ENCODE results near the gene MKNK1.

The MKNK1 gene

DNA sequence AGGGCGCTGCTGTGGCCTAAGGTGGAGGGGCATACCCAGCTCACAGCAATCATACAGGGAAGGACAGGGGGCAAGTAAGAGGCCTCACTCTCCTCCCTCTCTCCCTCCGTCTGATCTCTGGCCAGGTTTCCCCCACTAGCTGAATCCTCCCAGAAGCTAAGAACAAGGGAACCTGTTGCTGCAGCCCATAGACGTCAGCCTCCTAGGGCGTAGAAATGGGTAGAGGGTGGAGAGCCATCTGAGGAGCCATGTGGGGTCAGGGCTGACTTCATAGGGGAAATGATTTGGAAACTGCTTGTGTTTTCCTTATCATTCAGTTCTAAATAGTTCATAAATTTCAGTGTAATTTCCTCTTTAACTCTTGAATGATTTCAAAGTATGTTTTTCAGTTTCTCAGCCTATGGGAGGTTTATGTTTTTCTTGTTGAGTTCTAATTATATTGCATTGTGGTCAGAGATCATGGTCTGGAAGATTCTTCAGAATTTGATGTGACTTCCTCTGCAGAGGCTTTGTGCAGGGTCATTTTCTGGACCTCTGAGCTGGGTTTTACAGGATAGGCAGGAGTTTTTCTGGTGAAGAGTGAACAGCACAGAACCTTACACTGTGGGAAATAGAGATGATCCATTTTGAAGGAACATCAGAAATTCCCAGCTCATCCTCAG lies 14.8 kb upstream of the MKNK1 start:
- DNase-seq = no peak

GRCh38 chr1:46617833-46618232 lies 13.8 kb upstream of the MKNK1 start:
- DNase-seq = no peak

GRCh38 chr1:46617108-46617800 lies 13.2 kb upstream of the MKNK1 start:
- no peak for DNase-seq

DNA sequence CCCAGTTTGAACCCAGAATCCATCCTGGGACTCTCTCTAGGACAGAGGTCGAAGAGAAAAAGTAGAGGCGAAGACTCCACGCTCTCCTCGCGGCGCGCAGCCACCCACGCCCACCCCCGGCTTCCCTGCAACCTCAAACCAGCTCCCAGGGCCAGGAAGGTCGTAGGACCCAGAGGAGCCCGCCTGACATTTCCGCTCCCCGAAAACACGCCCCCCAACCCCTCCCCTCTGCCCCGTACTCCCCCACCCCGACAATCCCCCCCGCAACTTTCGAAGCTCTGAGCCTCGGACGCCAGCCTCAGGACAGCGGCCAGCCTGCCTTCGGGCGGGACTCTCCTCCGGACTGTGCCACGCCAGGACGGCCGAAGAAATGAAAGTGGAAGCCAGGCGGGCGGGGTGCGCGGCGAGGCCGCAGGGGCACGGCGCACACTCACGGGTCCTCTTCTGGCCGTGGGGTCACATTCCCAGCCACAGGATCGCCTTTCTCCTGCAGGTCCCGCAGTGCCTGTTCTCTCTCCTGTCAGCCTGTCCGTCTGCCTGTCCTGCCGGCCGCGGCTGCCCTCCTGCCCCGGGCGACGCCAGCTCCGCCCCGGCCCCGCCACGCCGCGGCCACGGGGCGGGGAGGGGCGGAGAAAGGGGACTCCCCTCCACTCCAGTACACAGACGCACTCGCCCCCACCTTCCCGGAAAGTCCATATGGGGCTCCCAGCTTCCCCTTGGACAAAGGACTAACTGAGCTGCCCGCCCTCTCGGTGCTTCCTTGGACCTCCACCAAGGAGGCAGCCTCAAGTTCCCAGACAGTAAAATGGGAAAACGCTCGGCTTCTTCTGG lies 12.4 kb upstream of the MKNK1 start, which contains the start of gene MOB3C:
Gene MOB3C, minus strand, starts transcription at position 535 of the 831 bp plus-strand sequence. CDS start 3,490 bp downstream, outside the sequence.
- peak; percentile 68 for DNase-seq

GRCh38 chr1:46615735-46616134 lies 11.7 kb upstream of the MKNK1 start:
- DNase-seq = no peak

GRCh38 chr1:46615088-46615487 lies 11.0 kb upstream of the MKNK1 start:
- DNase-seq = no peak

DNA sequence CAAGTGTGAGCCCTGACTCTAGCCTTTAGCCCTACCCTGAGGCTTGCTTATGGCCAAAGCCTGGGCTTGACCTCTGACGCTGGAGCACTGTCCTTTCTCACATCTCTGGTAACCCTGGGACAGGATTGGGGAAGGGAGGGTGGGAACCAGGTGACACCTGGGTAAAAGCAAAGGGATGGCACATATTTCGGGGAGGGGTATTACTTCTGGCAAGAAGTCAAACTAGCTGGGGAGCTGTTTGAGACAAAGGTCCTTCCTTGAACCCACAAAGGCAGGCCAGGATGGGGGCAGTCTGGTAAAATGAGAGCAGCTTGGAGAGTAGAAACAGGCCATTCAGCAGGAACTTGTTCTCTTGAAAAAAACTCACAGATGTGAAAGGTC lies 10.5 kb upstream of the MKNK1 start:
- no peak for DNase-seq

- peak; percentile 40 for DNase-seq
Observed at GRCh38 chr1:46613661-46614603, 9.9 kb upstream of the MKNK1 start.

GRCh38 chr1:46612937-46613660 lies 9.0 kb upstream of the MKNK1 start:
- DNase-seq = no peak

DNA sequence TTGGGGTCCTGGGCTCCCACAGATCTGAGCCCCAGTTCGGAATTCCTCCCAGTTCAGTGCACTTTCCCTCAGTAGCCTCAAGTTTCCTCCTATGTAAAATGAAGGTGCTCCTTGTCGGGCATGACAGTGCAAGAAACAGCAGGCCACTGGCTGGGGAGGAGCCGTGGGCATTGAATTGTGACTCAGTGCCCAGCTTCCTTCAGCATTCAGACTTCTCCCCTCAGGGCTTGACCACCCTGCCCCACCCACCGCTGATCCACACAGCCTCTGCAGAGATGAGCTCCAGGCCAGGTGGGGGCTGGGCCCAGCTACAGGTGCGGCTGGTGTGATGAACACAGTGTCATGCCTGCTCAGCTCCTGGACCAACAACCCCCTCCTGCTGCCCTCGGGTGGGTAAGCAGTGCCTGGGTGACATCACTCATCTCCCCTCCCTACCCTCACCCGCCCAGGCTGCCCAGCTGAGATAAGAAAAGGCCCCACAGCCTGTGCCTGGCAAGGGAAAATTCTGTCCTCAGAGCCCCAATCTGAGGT lies 7.7 kb upstream of the MKNK1 start:
- DNase-seq = no peak

GRCh38 chr1:46607345-46608130 lies 3.5 kb upstream of the MKNK1 start:
- DNase-seq = no peak

GRCh38 chr1:46606255-46606965 lies 2.3 kb upstream of the MKNK1 start:
- DNase-seq = no peak

DNA sequence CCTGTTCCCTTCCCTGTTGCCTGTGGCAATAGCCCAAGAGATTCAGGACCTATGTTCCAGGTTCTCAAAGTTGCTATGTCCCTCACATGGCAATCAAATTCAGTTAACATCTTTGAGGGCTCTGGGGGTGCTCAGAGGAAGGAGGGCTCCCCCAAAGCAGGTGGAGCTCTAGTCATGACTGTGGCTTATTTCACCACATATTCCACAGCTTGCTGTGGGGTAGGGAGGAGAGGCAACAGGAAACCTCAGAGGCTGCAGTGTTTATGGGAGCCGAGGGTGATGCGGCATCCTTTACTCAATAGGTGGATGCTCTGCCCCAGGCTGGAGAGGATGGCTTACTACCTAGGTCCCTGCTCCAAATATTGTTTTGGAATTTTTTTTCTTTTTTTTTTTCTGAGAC lies 1.2 kb upstream of the MKNK1 start:
- DNase-seq = peak; percentile 46

GRCh38 chr1:46603481-46603857 lies 599 bp downstream of the MKNK1 start:
- DNase-seq = no peak

DNA sequence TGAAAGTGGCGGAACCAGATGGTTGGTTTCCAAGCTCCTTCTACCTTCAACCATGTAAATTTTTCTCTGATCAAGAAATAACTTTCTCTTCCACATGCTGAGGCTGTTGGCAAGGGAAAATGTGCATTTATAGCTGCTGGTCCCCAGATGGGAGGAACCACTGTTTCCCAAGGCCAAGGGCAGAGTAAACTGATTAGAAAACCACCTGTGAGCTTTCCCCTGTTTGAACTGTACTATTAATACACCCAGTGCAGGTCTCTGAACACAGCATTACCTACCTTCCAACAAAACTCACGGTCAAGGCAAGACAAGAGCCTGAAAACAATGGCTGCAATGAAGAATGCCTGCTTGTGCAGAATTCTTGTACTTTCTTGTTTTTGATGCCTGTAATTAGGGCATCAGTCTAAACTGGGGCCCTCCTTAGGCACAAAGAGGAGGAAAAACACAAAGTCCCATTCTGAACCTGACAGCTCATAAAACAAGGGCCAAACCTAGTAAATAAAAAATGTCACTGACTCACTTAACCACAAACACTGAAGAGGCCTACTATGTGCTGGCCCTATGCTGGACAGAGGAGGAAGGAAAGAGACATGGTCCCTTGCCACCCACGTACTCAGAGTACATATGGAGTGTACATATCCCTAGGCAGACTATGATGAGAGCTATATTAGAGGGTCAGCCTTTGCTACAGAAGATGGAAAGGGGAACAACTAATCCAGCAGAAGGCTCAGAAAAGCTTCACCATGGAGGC lies 2.6 kb downstream of the MKNK1 start:
- DNase-seq = no peak

GRCh38 chr1:46599059-46599970 lies 4.8 kb downstream of the MKNK1 start:
- no peak for DNase-seq

GRCh38 chr1:46596846-46597245 lies 7.2 kb downstream of the MKNK1 start:
- no peak for DNase-seq

DNA sequence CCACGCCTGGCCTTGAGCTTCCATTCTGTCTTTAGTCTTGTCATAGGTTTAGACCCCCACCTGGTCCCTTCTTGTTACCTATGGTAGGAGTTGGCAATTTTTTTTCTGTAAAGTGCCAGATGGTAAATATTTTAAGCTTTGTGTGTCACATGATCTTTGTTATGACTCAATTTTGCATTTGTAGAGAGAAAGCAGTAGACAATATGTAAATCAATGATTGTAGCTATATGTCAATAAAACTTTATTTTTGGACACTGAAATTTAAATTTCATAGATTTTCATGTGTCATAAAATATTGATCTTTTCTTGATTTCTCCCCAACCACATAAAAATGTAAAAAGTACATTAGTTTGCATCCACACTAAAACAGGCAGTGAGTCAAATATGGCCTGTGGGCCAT lies 8.0 kb downstream of the MKNK1 start:
- no peak for DNase-seq
